AG10803 (cell line): ENCODE measurements around the gene PLA1A.

Experiments used
- DNase-seq: peaks from one replicate; pipeline ENCODE4 v3.0.0; 2010; ENCODE audit warnings: low read depth
- H3K4me3 ChIP-seq: 2 replicates; pipeline ENCODE4 v1.5.1; 2011; ENCODE audit warnings: mild to moderate bottlenecking, low read length, control low read depth
- TF ChIP-seq, protein P1 (sequence below): conservative IDR thresholded peaks from 2 replicates; pipeline ENCODE4 v1.5.1; 2011; ENCODE audit warnings: mild to moderate bottlenecking, low read length, control low read depth, inconsistent platforms

The PLA1A gene

DNA sequence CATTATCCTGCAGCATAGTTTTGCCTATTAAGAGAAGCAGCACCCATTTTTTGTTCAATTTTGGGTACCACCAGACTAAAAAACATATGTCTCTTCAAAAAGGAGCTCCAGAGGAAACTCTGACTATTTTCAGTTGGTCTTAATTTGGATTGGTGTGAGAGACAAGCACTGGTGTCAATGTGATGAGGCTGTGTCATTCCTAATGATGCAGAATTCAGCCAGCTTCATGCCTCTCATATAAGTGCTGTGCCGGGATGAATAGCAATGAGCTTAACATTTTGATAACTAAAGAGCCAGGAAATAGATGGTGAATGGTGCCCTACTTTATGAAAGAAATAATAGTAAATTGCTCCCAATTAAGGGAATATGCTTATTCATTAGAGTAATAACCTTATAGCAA, 46.8 kb downstream of the PLA1A start:
- DNase-seq: no peak
- TF ChIP-seq, protein P1, sequence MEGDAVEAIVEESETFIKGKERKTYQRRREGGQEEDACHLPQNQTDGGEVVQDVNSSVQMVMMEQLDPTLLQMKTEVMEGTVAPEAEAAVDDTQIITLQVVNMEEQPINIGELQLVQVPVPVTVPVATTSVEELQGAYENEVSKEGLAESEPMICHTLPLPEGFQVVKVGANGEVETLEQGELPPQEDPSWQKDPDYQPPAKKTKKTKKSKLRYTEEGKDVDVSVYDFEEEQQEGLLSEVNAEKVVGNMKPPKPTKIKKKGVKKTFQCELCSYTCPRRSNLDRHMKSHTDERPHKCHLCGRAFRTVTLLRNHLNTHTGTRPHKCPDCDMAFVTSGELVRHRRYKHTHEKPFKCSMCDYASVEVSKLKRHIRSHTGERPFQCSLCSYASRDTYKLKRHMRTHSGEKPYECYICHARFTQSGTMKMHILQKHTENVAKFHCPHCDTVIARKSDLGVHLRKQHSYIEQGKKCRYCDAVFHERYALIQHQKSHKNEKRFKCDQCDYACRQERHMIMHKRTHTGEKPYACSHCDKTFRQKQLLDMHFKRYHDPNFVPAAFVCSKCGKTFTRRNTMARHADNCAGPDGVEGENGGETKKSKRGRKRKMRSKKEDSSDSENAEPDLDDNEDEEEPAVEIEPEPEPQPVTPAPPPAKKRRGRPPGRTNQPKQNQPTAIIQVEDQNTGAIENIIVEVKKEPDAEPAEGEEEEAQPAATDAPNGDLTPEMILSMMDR: no peak
- H3K4me3 ChIP-seq: no peak overlapping the region

DNA sequence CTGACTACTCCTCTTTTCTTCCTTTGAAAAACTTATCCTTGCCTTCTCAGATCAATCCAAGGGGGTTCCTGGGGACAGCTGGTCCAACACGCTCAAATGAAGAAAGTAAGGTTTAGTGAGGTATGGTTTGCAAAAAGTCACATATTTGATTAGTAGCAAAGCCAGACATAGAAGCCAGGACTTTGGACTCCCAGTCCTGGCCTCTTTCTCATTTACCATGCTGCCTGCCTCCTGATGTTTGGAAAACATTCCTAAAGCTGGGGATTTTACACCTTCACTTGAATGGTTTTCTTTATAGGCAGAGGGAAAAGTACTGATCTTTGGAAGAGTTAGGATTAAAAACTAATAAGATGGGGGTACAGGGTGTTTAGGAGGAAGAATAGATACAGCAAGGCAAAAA, 48.1 kb downstream of the PLA1A start:
- no peak for DNase-seq
- no peak overlapping the region for H3K4me3 ChIP-seq
- TF ChIP-seq, protein P1: no peak

DNA sequence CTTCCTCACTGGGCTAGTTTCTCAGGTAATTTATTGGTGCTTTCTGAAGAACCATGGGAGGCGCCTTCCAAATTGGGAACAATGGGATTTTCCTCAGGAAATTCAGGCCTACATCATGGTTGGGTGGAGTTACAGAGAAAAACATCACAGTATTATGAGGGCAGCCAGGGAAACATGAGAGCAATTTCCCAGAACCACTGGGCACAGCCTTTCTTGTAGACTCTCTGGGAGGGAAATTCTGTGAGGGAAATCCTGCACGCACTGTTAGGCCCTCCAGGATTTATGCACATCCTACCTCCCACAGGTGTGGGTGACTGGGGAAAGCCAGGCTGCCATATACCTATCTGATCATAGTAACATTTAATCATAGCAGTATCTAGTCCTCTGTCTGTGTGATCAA, 49.5 kb downstream of the PLA1A start:
- H3K4me3 ChIP-seq: no peak overlapping the region
- TF ChIP-seq, protein P1: no peak
- no peak for DNase-seq

DNA sequence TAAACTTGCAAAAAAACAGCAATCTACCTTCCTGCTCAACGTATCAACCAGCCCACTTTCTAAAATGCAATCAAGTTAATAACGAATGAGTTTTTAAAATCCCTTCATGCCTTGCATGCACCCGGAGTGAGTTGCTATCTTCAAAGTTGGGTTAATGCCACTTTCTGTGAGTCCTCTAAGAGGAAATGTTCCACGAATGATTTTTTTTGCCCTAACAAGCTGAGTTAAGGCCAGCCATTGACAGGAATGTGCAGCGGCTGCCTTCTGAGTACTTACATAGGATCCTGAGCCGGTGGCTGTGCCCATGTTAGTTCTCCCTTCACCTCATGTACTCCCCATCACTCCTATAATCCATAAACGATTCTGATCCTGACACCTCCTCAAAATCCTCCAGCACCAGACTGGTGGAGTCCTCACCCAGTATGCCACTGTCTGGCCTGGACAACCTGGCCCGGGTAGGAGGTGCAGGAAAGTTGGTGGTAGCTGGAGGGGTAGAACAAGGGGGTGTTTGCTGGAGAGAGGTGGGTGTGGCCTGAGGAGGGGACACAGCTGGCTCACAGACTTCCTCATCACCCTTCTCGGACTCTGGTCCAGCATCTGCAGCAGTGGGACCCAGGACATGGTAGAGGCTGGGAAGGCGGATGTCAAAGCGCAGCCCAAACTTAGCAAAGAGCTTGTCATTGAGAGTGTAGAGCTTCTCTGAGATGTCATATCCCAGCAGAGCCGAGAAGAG, 50.3 kb downstream of the PLA1A start:
- TF ChIP-seq, protein P1: no peak
- DNase-seq: no peak
- H3K4me3 ChIP-seq: no peak overlapping the region

DNA sequence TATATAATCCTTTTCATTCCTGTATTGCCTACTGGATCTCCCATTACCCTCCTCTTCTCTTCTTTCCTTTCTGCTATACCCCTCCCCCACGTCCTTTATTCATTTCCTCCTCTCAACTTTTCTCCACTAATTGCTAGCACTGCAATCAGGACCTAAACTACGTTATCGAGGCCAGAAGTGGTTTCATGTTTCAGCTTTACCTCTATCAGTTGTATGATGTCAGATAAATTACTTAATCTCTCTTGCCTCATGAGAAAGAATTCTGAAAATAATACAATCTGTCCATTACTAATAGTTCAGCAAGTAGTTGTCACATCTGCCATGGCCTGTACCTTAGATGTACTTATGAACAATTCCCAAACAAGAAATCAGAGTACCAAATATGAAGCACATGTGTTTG, 52.1 kb downstream of the PLA1A start:
- TF ChIP-seq, protein P1: no peak
- DNase-seq: no peak
- no peak overlapping the region for H3K4me3 ChIP-seq

DNA sequence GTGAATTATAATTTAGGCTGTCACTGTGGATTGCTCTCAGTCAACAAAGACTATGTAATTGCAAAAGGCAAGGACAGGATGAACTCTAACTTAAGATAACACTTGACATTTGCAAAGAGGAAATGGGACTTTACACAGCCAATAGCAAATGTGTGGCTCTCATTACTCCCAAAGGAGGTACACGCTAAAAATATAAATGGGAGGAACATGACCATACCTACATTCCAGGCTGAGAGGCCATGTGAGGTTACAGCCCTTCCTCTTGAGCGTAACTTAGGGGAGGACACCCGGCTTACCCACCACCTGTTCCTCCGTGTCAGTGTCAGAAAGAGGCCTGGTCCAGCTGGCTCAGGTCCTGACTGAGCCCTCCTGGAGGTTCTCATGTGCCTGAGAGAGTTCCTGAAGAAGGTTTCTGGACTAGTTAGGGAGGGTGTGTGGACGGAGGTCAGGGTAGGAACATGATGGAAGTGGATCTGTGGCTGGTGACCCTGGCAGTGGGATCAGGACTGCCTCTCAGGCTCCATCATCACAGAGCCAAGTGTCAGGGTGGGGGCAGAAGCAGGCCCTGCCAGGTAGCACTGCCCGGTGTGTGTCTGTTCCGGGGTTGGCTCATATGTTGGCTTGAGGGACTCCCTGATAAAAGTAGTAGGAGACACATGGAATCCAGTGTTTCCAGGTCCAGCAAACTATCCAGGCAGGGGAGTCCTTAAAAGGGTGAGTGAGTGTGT, 54.8 kb downstream of the PLA1A start:
- H3K4me3 ChIP-seq: no peak overlapping the region
- TF ChIP-seq, protein P1: no peak
- DNase-seq: no peak

DNA sequence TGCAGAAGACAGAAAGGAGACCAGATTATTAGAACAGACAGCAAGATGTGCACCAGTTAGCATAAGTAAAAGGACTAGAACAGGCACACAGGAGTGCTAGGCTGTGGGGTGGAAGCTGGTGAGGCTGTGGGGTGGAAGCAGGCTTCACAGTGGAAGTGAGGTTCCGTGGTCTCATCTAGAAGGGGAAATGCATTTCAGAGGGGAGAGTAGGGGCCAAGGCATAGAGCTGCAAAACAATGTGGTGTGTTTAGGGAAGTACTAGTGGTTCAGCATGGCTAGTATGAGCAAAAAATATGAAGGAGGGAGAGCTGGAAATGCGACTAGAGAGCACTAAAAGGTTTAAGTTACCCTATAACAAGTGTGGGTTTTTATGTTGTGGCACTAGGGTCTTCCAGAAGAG, 56.2 kb downstream of the PLA1A start:
- TF ChIP-seq, protein P1: no peak
- DNase-seq: no peak

More for the DNA sequence above, 56.2 kb downstream of the PLA1A start:
- no peak overlapping the region for H3K4me3 ChIP-seq
